GM12878 (cell line): ENCODE results near the gene RRP1B.

ENCODE experiments used
- ATF7 ChIP-seq: fragments of 450-650 bp; IDR thresholded peaks from 2 replicates; pipeline ENCODE4 v1.6.1; 2016; ENCODE audit warnings: low read depth, mild to moderate bottlenecking
- CEBPB ChIP-seq, 2 experiments: fragments of 150-350 bp in 1 of 2; IDR thresholded peaks; 2 replicates each; pipeline ENCODE4 v1.6.1; 2012 to 2014; ENCODE audit warnings: low read depth in 2 of 2, low read length in 2 of 2, borderline replicate concordance in 1 of 2, inconsistent platforms in 1 of 2
- CHD4 ChIP-seq: fragments of 200-600 bp; sonication (generic); IDR thresholded peaks from 2 replicates; pipeline ENCODE4 v1.6.1; 2016; ENCODE audit warnings: mild to moderate bottlenecking
- CTCF ChIP-seq, 3 experiments: IDR thresholded peaks in 2 of 3; conservative IDR thresholded peaks in 1 of 3; 2 replicates each; pipeline ENCODE4 v1.5.1; 2011; ENCODE audit warnings: low read depth in 3 of 3, low read length in 3 of 3, mild to moderate bottlenecking in 3 of 3, control low read depth in 2 of 3, moderate library complexity in 2 of 3, inconsistent platforms in 1 of 3, mixed read lengths in 1 of 3; ENCODE audit not compliant: control insufficient read depth in 2 of 3, insufficient read depth in 1 of 3; ENCODE audit errors: extremely low read depth in 1 of 3
- FOS ChIP-seq: IDR thresholded peaks from 3 replicates; pipeline ENCODE4 v1.6.1; 2011; ENCODE audit warnings: borderline replicate concordance; ENCODE audit not compliant: insufficient read length; ENCODE audit errors: extremely low read depth
- FOXM1 ChIP-seq: IDR thresholded peaks from 2 replicates; pipeline ENCODE4 v1.6.1; 2012; ENCODE audit warnings: low read depth, mild to moderate bottlenecking, inconsistent platforms, low read length, moderate library complexity
- HCFC1 ChIP-seq: fragments of 150-350 bp; IDR thresholded peaks from 2 replicates; pipeline ENCODE4 v1.6.1; 2014; ENCODE audit warnings: low read length
- SIN3A ChIP-seq: IDR thresholded peaks from 2 replicates; pipeline ENCODE4 v1.6.1; 2012; ENCODE audit warnings: low read depth, low read length, improper control_type of control experiment
- YY1 ChIP-seq: IDR thresholded peaks from 2 replicates; pipeline ENCODE4 v1.6.1; 2011; ENCODE audit warnings: low read depth, mild to moderate bottlenecking, low read length

DNA sequence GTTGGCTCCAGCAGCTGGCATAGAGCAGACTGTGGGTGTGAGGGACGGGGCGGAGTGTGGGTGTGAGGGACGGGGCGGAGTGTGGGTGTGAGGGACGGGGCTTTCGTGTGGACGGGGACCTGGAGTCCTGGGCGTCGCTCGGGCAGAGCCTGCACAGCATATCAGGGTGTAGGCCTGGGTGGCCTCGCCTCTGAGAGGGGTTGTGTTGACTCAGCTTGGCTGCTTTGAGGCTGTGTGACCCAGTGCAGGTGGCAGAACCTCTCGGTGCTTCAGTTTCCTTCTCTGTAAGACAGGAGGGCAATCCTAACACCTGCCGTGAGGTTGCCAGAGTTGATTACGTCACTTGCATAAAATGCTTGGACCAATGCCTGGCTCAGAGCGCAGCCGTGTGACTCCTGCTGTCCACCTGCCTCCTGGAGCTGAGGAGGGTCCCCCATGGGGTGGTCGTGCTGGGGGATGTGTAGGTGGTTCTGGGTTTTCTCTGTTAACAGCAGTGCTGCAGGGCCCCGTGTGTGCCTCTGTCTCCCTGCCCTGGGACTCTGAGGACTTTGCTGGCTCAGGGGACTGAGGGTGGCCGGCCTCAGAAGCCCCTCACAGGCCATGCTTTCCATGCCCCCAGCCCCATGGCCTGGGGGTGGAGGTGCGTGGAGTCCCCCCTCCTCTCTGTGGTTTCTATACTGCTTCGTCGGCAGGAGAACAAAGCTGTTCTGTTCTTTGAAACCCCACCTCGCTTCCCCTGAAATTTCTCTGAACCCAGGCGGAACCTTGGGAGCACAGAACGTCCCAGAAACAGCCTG is 75.0 kb downstream of the RRP1B start:
- no peak for TF ChIP-seq CEBPB (IDR thresholded peaks at IDR 0.05; ENCODE audit: borderline replicate concordance in 1 of 2, low read depth in 2 of 2, low read length in 2 of 2)
- TF ChIP-seq SIN3A: no peak
- TF ChIP-seq FOS: no peak
- TF ChIP-seq HCFC1: no peak
- no peak for TF ChIP-seq CTCF (IDR thresholded peaks at IDR 0.05 in 2 of 3, conservative IDR thresholded peaks at IDR 0.05 in 1 of 3; ENCODE audit: control insufficient read depth in 2 of 3, extremely low read depth in 1 of 3, insufficient read depth in 1 of 3, low read depth in 3 of 3, low read length in 3 of 3)
- TF ChIP-seq YY1: no peak
- no peak for TF ChIP-seq FOXM1
- no peak for TF ChIP-seq CHD4
- TF ChIP-seq ATF7: no peak
